Neural crest cell (in vitro differentiated cells): ENCODE data around the gene ALS2CL. TPM values are rescaled to one million over a fixed set of nuclear protein-coding genes. Genes with fewer than 3 reads are reported as not detected.

Experiments
- DNase-seq: peaks from one replicate; pipeline ENCODE4 v3.0.0; 2021; ENCODE audit warnings: low read depth, mixed read lengths, low spot score
- H3K27ac Mint-ChIP-seq: one replicate; pipeline ENCODE4 v1.8.0; 2021; ENCODE audit warnings: mild to moderate bottlenecking, mixed read lengths; ENCODE audit not compliant: unreplicated experiment
- H3K27me3 Mint-ChIP-seq: 2 replicates; pipeline ENCODE4 v1.8.0; 2021; ENCODE audit warnings: low read depth, mild to moderate bottlenecking, mixed read lengths
- H3K36me3 Mint-ChIP-seq: 2 replicates; pipeline ENCODE4 v1.8.0; 2021; ENCODE audit warnings: low read depth, mild to moderate bottlenecking, mixed read lengths
- H3K4me1 Mint-ChIP-seq: 2 replicates; pipeline ENCODE4 v1.8.0; 2021; ENCODE audit warnings: mixed read lengths
- H3K4me3 Mint-ChIP-seq: one replicate; pipeline ENCODE4 v1.8.0; 2021; ENCODE audit warnings: mild to moderate bottlenecking, mixed read lengths
- H3K9me3 Mint-ChIP-seq: 2 replicates; pipeline ENCODE4 v1.8.0; 2021; ENCODE audit warnings: mixed read lengths
- total RNA-seq: library from RNA; stranded (reverse); gene quantifications from 2 replicates; pipeline ENCODE4 v1.2.1, GENCODE V29; 2021
- TF ChIP-seq, protein P1 (sequence below): fragments of 200-600 bp; sonication (generic); conservative IDR thresholded peaks from 2 replicates; pipeline ENCODE4 v1.5.0; 2021; ENCODE audit warnings: antibody characterized with exemption, mild to moderate bottlenecking

The ALS2CL gene
- total RNA-seq, 1 donor from 2014 or later, result 0.26 TPM

DNA sequence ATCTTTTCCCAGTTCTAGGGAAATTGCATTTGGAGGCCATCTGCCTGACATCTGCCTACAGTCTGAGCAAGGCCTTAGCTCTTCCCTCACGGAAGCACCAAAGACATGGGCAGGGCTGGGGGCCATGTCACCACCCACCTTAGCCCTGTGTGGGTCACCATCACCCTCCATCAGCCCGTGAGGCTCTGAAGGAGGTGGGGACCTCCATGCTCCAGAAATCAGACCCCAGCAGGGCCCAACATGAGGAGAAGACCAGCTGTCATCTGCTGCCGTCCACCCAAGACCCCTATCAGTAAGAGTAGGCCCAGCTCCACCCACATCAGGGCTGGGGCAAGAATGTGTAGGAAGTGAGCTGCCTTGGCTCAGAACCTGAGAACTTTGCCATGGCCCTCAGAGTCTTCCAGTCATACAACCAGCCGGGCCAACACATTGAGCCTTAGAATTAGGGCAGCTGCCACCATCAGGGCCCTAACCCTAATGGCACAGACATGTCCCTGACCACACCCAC is 9.6 kb upstream of the ALS2CL start:
- Mint-ChIP-seq H3K9me3 (no peaks in the 10 kb centered on the region), H3K36me3 (no peaks in the 10 kb centered on the region), H3K27me3 (peaks cover 15% of the 10 kb centered on the region), H3K4me3 (no peak overlapping the region), H3K27ac (no peak overlapping the region), H3K4me1 (peaks cover 10% of the 10 kb centered on the region)
- TF ChIP-seq, protein P1, sequence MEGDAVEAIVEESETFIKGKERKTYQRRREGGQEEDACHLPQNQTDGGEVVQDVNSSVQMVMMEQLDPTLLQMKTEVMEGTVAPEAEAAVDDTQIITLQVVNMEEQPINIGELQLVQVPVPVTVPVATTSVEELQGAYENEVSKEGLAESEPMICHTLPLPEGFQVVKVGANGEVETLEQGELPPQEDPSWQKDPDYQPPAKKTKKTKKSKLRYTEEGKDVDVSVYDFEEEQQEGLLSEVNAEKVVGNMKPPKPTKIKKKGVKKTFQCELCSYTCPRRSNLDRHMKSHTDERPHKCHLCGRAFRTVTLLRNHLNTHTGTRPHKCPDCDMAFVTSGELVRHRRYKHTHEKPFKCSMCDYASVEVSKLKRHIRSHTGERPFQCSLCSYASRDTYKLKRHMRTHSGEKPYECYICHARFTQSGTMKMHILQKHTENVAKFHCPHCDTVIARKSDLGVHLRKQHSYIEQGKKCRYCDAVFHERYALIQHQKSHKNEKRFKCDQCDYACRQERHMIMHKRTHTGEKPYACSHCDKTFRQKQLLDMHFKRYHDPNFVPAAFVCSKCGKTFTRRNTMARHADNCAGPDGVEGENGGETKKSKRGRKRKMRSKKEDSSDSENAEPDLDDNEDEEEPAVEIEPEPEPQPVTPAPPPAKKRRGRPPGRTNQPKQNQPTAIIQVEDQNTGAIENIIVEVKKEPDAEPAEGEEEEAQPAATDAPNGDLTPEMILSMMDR, result no peak
- DNase-seq, result no peak

DNA sequence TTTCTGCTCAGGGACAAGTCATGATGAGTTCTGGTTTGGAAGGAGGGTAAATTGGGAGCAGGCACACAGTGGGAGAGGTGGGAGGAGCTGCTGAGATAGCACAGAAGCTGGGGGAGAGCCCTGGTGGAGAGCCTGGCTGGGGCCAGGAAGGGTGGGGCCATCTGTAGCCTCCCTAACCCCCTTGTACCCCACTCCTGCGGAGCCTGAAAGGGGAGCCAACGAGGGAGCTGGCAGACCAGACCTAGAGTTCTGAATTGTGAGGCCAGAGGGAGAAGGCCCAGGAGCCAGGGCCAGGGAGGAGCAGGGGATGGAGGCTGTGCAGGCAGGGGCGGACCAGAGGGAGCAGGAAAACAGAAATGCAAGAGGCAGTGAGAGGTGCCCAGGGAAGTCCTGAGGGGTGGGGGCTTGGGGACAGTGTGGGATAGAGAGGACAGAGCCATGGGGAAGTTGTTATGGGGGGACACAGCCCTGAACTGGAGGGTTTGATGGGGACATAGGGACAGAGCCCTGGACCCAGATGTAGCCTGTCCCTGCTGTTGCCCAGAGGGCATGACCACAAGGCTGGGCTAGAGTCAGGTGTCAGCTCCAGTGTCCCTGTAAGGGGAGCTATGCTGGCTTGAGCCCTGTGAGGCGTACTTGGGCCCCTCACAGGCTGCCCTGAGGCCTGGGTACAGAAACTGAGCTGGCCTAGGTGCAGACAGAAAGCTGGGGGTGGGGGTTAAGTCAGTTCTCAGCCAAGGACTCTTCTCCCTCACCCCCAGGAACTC is 8.9 kb upstream of the ALS2CL start:
- Mint-ChIP-seq H3K27ac (peak overlapping the region; percentile 91), H3K9me3 (no peaks in the 10 kb centered on the region), H3K36me3 (no peaks in the 10 kb centered on the region), H3K4me1 (peaks cover 10% of the 10 kb centered on the region), H3K4me3 (no peak overlapping the region), H3K27me3 (peaks cover 15% of the 10 kb centered on the region)
- TF ChIP-seq, protein P1, result no peak
- no peak for DNase-seq

GRCh38 chr3:46701181-46701939 is 7.9 kb upstream of the ALS2CL start, which contains the start of gene TMIE:
TSS of gene TMIE (plus strand) at chr3:46701392. CDS start at chr3:46701488, 96 bp downstream.
- H3K4me1 Mint-ChIP-seq, result peaks cover 10% of the 10 kb centered on the region
- TF ChIP-seq, protein P1, result no peak
- H3K27me3 Mint-ChIP-seq, result peaks cover 15% of the 10 kb centered on the region
- peak within 1 kb of the TSS; percentile 91 for H3K27ac Mint-ChIP-seq
- no peaks in the 10 kb centered on the region for H3K9me3 Mint-ChIP-seq
- H3K36me3 Mint-ChIP-seq, result no peaks in the 10 kb centered on the region
- DNase-seq, result no peak
- no peak within 1 kb of the TSS for H3K4me3 Mint-ChIP-seq

GRCh38 chr3:46700772-46701171 is 7.3 kb upstream of the ALS2CL start:
- Mint-ChIP-seq H3K27me3 (peaks cover 15% of the 10 kb centered on the region), H3K4me3 (no peak overlapping the region), H3K9me3 (no peaks in the 10 kb centered on the region), H3K36me3 (no peaks in the 10 kb centered on the region), H3K4me1 (peaks cover 10% of the 10 kb centered on the region), H3K27ac (no peak overlapping the region)
- TF ChIP-seq, protein P1, result no peak
- DNase-seq, result no peak

DNA sequence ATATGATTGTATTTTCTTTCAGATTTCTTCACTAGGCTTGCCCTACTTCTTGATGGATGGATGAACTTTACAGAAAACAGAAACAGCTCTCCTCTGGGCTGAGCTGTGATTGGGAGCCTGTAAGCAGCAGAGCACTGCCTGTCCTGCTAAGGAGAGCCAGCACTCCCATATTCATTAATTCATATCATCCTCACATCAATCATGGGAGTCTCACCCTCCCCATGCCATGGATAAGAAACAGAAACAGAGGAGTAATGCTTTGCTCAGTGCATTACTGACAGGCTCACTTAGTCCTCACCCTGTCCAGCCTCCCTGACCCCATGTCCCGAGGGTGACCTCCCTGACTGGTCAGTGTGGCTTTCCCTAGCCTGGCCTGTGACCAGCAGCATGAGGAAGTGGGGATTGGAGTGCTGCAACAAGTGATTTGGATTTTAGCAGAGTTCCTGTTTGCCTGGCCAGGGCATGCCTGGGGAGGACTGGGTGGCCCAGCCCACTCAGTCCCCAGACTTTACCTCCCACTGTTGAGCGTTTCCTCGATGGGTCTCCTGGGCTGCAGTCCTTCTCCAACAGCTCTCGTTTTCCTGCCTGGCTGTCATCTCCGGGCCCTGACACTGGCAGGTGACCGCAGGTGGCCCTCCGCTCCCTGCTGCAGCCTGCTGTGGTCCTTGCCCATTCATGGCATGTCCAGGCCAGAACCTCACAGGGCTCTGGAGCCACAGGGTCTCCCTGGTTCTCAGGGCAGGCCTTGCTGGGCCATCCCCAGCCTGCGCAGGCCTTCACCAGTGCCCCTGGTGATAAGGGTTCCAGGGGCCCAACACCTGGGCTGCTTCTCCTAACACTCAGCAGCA is 6.4 kb upstream of the ALS2CL start:
- H3K9me3 Mint-ChIP-seq, result no peaks in the 10 kb centered on the region
- TF ChIP-seq, protein P1, result no peak
- H3K27me3 Mint-ChIP-seq, result peaks cover 15% of the 10 kb centered on the region
- H3K4me1 Mint-ChIP-seq, result peaks cover 10% of the 10 kb centered on the region
- no peak overlapping the region for H3K4me3 Mint-ChIP-seq
- no peaks in the 10 kb centered on the region for H3K36me3 Mint-ChIP-seq
- no peak for DNase-seq
- no peak overlapping the region for H3K27ac Mint-ChIP-seq
